Stimulated activated CD8-positive, alpha-beta memory T cell treated with anti-CD3 and anti-CD28 coated beads, Interleukin-7, amount 100 ng/mL, for 48 hours (primary cell): ENCODE results near the gene CTIF.

Source experiments
- DNase-seq, 2 donors: peaks; one replicate each; pipeline ENCODE4 v3.0.0-alpha.2; 2020; ENCODE audit warnings: low read depth in 1 of 2; ENCODE audit errors: extremely low read depth in 1 of 2

The CTIF gene

GRCh38 chr18:48826806-48827205 is 288.0 kb downstream of the CTIF start:
- DNase-seq, result no peak

GRCh38 chr18:48827291-48828193 is 288.7 kb downstream of the CTIF start:
- DNase-seq, result no peak

DNA sequence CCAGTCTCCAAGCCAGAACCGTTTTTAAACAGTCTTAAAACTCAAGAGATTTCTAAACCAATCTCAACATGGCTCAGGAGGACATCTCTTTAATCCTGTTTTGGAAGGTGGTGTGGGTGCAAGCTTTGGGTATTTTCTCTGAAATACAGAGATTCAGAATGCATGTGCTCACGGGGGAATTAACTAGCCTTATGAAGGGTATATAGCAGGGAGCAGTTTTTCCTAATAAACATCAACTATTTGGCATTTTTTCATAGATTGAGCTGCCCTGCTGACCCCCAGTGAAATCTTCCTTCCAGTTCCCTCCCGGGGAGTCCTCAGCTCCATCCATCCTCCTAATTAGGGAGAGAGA is 289.3 kb downstream of the CTIF start:
- DNase-seq, result no peak

DNA sequence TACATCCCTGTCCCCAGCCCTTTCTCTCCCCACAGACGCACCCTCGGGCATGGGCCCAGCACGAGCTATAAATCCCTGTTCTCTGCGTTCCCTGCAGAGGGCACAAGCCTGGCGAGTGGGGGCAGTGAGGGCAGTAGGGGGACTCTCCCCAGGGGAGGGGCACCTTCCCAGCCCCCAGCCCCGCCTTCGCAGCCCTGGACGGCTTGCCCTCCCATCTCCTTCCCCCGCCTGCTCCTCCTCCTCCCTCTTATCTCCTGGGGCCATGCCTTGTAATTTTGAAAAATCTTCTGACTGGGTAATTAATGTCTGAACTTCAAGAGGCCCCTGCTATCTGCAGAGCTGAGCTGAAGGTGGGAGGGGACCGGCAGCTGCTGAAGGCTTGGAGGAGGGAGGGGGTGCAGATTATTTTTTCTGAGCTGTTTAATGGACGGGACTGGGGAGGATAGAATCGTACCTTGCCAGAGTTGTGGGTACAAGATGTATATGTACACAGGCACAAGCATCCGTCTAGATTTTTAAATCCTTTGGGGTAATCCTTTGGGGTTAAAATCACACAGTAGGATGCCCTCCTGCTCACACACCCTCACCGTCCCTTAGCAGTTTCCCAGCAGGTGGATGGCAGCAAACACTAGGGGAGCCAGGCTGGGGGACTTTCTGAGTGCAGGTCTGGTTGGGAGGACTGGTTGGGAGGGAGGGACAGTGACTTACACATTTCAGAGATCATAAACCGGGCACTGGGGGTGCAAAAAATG is 290.0 kb downstream of the CTIF start:
- DNase-seq, result no peak

- no peak for DNase-seq
These were observed 290.8 kb downstream of the CTIF start for GRCh38 chr18:48829443-48830149.

GRCh38 chr18:48831113-48831759 is 292.4 kb downstream of the CTIF start:
- no peak for DNase-seq

GRCh38 chr18:48831802-48832201 is 293.0 kb downstream of the CTIF start:
- DNase-seq, result no peak

DNA sequence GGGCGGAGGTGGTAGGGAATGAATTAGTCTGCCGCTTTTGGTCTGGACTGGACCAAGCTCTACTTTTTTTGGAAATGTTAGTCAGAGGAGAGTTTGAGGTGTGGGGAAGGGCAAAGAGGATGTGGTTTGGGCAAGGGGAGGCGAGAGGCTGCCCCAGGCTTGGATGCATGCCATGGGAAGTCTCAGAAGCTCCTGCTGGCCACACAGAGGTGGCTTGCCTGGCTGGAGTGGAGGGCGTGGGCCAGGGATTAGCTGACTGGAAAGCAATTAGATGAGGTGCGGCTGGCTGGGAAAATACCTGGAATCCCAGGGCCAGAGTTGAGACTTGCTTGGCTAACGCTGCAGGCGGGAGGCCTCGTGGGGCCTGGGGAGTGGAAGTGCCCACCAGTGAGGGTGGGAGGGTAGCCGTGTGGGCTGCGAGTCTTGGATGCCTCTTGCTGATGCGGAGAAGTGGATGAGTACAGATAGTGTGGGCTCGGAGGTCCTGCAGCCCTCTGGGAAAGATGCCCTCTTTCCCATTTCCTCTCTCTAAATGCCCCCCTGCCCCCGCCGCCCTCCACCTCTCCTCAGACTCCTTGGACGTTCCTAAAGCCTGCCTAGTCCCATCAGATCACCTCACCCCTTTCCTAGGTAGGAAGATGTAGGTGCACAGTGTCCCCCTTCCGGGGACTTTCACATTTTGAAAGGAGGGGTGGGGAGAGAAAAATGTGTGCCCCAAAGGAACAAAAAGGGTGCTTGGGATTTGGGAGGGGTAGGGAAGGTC is 294.3 kb downstream of the CTIF start:
- no peak for DNase-seq

- DNase-seq, result peak in 1 of 2 donors; percentile 53
These were observed 295.0 kb downstream of the CTIF start for GRCh38 chr18:48833701-48834412.

DNA sequence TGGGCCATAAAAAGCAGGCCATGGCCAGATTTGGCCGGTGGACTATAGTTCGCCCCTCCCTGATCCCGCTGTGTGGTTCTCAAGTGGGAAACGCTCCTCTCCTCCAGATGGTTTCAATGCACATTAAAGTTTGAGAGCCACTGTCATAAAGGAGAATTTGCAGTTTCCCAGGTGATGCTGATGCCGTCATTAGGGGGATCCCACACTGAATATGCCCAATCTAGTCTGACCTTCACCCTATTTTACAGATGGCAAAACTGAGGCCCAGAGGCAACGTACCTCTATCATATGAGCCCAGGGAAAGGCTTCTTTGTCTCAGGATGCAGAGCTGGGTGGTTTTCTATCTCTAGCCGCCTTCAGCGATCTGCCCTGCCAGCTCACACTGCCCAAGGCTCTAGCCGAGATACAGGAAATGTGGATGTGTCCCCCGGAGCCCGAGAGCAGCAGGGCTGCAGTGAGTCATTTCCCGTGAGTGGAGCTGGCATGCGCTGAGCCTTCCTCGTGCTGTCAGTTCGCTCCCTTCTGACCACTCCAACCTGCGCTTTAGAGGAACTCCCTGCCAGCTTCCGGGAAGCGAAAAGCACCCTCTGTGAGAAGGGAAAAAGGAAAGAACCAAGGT is 295.7 kb downstream of the CTIF start:
- peak; percentile 65 to 82 for DNase-seq

GRCh38 chr18:48835119-48835518 is 296.3 kb downstream of the CTIF start:
- no peak for DNase-seq

DNA sequence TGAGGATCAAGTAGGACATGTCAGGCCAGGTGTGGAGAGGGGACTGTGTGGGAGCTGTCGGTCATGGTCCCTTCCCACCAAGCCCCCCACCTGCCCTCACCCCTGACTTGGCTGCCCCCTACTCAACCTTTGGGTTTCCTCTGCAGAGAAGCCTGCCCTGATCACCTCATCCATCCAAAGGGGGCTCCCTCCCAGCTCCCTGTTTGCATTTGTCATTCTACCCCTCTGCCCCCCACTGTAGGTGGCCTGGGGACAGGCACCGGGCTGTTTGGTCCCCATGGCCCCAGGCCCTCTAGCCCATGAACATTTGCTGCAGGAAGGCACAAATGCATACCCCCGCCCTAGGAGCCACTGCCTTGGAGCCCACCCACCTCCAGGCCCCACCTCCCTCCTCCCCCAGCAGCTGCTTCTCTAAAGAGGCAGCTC is 296.9 kb downstream of the CTIF start:
- DNase-seq, result no peak

DNA sequence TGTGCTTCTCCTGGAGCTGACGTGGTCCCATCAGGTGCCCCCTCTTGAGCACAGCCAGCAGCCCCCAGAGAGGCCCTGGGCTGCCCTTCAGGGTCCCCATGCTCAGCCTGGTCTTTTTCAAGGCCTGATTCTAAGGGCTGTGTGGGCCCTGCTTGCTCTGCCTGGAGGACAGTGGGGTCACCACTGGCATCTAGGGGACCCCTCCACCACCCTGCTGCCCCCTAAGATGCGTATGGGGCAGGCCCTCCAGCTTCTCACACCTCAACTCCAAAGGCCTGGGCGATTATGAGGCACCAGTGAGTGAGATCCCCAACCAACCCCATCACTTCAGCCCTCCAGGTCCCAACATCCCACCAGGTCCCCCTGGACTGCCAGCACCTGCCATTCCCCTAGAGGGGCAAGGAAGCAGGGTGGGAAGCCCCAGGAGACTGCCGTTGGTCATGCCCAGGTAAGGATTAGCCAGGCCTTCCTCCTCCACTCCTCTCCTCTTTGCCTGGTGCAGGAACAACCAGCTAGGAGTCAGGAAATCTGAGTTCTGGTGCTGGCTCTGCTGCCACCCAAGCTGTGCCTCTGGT is 297.5 kb downstream of the CTIF start:
- no peak for DNase-seq

DNA sequence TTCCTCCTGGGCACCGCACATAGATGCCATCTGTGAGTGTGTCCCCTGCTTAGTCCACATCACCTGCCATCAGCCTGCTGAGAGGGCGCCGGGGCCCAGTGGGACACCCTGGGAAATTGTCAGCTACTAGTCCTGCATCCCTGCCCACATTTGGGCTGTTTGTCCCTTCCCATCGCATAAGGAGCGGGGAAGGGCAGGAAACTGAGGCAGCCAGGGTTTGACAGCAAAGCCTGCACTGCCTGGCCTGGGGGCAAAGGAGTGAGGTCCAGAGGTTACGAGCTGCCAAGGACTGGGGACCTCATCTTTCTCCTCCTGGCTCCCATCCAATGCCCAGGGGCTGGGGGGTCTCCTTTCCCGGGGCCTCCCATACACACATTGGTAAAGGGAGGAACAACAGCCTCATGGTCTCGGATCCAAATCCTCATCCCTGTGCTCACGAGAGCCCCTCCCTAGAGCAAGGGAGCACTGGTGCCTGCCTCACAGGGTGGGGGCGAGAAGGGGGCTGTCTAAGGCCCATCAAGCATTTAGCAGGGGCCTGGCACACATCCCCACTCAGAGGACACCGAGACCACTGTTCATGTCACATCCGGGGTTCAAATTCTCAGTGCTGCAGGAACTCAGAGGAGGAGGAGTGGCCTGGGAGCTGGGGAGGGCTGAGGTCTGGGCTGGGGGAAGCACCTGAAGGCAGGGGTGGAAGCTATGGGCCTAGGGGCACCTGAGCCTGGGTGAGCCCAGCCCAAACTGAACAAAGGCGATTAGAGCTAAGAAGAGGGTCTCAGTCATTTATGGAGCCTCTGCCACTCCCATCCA is 298.2 kb downstream of the CTIF start:
- no peak for DNase-seq

DNA sequence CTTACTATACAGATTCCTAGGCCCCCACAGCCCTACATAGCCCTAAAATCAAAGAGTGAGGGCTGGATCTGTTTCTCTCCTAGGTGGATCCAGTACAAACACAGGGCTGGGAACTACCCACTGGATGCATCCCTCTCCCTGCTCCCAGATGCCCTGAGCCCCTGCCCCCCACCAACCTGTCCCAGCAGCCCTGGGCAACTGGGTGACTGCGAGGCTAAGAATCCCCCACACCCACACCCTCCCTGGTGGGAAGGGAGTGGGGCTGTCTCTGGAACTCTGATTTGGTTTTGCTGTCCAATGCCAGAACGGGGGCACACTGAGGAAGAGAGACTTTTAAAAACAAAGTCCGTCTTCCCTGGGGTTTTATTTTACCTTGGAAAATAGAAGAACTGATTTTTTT is 298.8 kb downstream of the CTIF start:
- DNase-seq, result no peak

GRCh38 chr18:48838166-48838775 is 299.4 kb downstream of the CTIF start:
- no peak for DNase-seq

- no peak for DNase-seq
These were observed 300.3 kb downstream of the CTIF start for GRCh38 chr18:48838921-48839818.
